ENCODE results near the gene BCL2L1. TPM values are rescaled to one million over a fixed set of nuclear protein-coding genes. Genes with fewer than 3 reads are reported as not detected.

Gene BCL2L1
- total RNA-seq, 6 donors from 2014 or later: 131 to 245 (median 182) TPM

DNA sequence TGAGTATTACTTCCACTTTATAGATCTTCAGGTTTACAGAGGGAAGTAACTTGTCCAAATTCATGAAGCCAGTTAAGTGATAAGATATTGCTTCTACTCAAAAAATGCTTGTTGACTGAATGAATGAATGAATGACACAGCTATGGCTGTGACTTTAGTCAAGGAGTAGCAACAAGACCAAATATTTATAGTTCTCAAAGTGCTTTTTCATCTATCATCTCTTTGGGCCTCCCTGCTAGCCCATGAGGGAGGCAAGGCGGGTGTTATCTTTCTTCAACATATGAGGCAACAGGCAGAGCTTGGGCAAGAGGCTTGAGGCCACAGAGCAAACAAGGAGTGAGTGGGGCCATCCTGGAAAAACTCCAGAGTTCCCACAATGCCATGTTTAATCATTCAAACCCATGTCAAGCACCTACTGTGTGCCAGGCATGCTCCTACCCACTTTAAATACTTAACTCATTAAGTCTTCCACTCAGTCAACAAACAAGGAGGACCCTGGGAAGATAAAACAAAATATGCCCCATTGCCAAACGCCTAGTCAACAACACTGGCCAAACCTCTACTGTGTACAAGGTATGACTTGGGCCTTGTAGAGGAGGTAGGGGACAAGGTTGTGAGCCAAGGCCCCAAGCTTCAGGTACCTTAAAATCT lies 15.9 kb downstream of the BCL2L1 start:
- H3K4me1 ChIP-seq: peaks cover 74 to 98% (median 85%) of the 10 kb centered on the region in 4 donors
- H3K36me3 ChIP-seq: peaks cover 0 to 61% (median 28%) of the 10 kb centered on the region in 4 donors
- H3K4me3 ChIP-seq: no peak overlapping the region
- 50 to 59% methylated on average over 2 of the region's 2 CpGs for WGBS, 2 donors
- ATAC-seq (ENCODE audit: low FRiP score in 2 of 2): peak; percentile 54 to 79
- H3K9me3 ChIP-seq: no peaks in the 10 kb centered on the region
- peak in 1 of 2 donors; percentile 88 for DNase-seq
- H3K27ac ChIP-seq: peak overlapping the region; percentile 78 to 99 (median 92)
- H3K27me3 ChIP-seq: no peaks in the 10 kb centered on the region
- peak; percentile 65 to 75 for TF ChIP-seq POLR2AphosphoS5 (IDR thresholded peaks at IDR 0.05)
- TF ChIP-seq EP300 (IDR thresholded peaks at IDR 0.05): peak; percentile 21 to 92 (median 51)
- TF ChIP-seq, protein P1, sequence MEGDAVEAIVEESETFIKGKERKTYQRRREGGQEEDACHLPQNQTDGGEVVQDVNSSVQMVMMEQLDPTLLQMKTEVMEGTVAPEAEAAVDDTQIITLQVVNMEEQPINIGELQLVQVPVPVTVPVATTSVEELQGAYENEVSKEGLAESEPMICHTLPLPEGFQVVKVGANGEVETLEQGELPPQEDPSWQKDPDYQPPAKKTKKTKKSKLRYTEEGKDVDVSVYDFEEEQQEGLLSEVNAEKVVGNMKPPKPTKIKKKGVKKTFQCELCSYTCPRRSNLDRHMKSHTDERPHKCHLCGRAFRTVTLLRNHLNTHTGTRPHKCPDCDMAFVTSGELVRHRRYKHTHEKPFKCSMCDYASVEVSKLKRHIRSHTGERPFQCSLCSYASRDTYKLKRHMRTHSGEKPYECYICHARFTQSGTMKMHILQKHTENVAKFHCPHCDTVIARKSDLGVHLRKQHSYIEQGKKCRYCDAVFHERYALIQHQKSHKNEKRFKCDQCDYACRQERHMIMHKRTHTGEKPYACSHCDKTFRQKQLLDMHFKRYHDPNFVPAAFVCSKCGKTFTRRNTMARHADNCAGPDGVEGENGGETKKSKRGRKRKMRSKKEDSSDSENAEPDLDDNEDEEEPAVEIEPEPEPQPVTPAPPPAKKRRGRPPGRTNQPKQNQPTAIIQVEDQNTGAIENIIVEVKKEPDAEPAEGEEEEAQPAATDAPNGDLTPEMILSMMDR (IDR thresholded peaks at IDR 0.05): no peak

DNA sequence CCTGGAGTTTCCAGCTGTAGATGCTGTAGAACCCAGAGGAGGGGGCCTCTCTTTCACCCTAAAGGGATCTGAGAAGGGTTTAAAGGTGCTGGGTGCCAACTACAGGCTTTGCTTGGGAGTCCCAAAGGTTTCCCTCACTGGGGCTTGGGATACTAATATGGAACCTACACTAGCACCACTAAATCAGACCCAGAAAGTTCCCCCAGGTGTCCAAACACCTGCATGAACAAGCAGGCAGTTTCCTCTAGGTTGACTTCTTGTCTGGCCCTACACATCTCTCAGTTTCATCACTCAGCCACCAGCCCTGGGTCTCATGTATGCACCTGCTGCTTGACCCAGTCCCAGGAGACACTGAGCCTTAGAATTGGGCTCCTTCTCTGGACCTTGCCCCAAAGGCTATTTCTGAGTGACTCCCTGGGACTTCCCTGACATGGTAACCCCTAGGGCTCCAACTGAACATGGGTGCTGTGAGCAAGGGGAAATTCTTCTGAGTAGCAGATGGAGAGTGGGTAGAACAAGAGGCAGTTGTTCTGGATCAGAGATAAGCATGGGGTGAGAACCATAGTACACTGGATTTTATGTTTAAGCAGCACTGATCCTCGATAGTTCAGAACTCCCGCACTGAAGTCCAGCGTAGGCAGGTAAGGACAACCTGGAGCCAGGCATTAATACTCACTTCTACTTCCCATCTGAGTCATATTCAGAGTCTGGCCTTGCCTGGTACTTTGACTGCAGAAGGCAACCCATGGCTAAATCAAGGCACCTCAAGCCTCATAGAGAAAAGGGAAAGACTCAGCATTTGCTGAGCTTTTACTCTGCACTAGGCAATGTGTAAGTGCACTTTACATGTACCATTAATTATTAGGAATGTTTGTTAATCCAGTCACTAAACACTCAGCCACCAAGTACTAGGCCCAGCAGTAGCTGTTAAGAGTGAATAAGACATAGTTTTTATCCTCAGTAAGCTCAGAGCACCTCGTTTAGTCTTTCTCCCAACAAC lies 16.8 kb downstream of the BCL2L1 start:
- ATAC-seq (ENCODE audit: low FRiP score in 2 of 2): peak in 1 of 2 donors; percentile 46
- Histone ChIP-seq H3K27ac (peak overlapping the region; percentile 78 to 99 (median 92)), H3K4me1 (peaks cover 65 to 98% (median 82%) of the 10 kb centered on the region in 4 donors), H3K27me3 (no peaks in the 10 kb centered on the region), H3K9me3 (no peaks in the 10 kb centered on the region), H3K36me3 (peaks cover 0 to 60% (median 26%) of the 10 kb centered on the region in 4 donors), H3K4me3 (no peak overlapping the region)
- no peak for DNase-seq
- WGBS, 2 donors: 57 to 74% methylated on average over 4 of the region's 4 CpGs
- TF ChIP-seq POLR2AphosphoS5 (IDR thresholded peaks at IDR 0.05): no peak
- TF ChIP-seq POLR2A (IDR thresholded peaks at IDR 0.05): peak in 1 of 4 donors; percentile 7
- TF ChIP-seq, protein P1 (IDR thresholded peaks at IDR 0.05): no peak
- peak in 1 of 4 donors; percentile 1 for TF ChIP-seq EP300 (IDR thresholded peaks at IDR 0.05)

DNA sequence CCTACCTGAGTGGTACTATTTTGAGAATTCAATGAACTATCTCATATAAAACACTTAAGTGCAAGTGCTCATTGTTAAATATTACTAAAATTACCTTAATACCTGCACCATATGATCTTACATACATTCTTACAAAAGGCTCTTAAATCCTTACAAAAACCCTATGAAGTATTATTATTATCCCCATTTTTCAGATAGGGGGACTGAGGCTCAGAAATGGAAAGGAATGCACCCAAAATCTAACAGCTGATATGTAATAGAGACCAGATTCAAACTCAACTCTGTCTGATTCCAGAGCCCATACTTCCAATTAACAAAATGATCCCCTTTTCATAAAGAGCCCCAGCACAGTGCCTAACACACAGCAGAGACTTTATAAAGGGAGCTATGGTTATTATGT lies 17.5 kb downstream of the BCL2L1 start:
- peaks cover 65 to 98% (median 81%) of the 10 kb centered on the region in 4 donors for H3K4me1 ChIP-seq

DNA sequence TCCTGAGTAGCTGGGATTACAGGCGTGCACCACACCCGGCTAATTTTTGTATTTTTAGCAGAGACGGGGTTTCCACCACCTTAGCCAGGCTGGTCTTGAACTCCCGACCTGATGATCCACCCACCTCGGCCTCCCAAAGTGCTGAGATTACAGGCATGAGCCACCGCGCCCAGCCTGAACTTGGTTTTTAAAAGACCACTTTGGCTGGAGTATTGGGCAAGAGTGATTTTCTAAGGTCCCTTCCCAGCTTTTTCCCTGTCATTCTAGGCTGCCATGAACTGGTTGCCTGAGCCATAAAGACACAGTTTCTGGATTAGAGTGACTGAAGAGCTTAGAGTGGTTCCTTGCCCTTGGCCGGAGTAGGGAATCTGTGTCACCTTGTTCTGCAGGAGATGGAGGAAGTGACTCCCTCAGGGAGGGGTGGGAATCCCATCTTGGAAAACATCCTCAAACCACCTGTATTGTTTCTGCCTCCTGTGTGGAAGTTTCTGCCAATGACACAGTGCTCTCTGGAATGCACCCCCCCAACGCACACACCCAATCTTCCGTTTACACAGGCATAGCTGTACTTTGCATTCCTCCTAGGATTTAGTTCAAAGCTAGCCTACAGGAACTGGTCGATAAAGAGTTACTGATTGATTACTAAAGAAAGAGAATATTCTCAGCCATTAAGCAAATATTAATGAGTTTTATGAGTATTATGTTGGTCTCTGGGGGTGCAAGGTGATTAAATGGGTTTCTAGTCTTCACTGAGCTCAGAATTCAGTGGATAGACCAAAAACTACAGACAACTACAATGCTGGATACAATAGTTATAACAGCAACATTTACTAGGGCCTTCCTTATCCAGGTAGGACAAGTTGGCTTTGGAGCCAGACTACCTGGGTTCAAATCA lies 18.2 kb downstream of the BCL2L1 start:
- Histone ChIP-seq H3K27me3 (no peaks in the 10 kb centered on the region), H3K4me3 (no peak overlapping the region), H3K36me3 (peaks cover 0 to 51% (median 24%) of the 10 kb centered on the region in 4 donors), H3K9me3 (no peaks in the 10 kb centered on the region), H3K4me1 (peaks cover 68 to 98% (median 82%) of the 10 kb centered on the region in 4 donors), H3K27ac (peak overlapping the region; percentile 78 to 99 (median 92))
- DNase-seq (peak in 1 of 2 donors; percentile 80), ATAC-seq (ENCODE audit: low FRiP score in 2 of 2) (peak; percentile 63 to 83)
- TF ChIP-seq EP300 (IDR thresholded peaks at IDR 0.05): peak in 3 of 4 donors; percentile 47 to 88 (median 67)
- peak; percentile 25 to 76 for TF ChIP-seq POLR2AphosphoS5 (IDR thresholded peaks at IDR 0.05)
- TF ChIP-seq, protein P1 (IDR thresholded peaks at IDR 0.05): no peak
- no peak for TF ChIP-seq POLR2A (IDR thresholded peaks at IDR 0.05)
- WGBS, 2 donors: 64 to 74% methylated on average over 11 of the region's 11 CpGs

More for the DNA sequence above, 17.5 kb downstream of the BCL2L1 start:
- ATAC-seq (ENCODE audit: low FRiP score in 2 of 2) (no peak), DNase-seq (no peak)
- Histone ChIP-seq H3K9me3 (no peaks in the 10 kb centered on the region), H3K27me3 (no peaks in the 10 kb centered on the region), H3K27ac (peak overlapping the region; percentile 78 to 99 (median 92)), H3K36me3 (peaks cover 0 to 53% (median 25%) of the 10 kb centered on the region in 4 donors), H3K4me3 (no peak overlapping the region)
- no peak for TF ChIP-seq POLR2A (IDR thresholded peaks at IDR 0.05)
- TF ChIP-seq, protein P1 (IDR thresholded peaks at IDR 0.05): no peak
- TF ChIP-seq POLR2AphosphoS5 (IDR thresholded peaks at IDR 0.05): no peak
- TF ChIP-seq EP300 (IDR thresholded peaks at IDR 0.05): no peak

Data from upper lobe of left lung (tissue), 6 donors.